Osteocyte (in vitro differentiated cells): Measurements from ENCODE around the gene MCM3AP. TPM values are rescaled to one million over a fixed set of nuclear protein-coding genes. Genes with fewer than 3 reads are reported as not detected.
A peak's percentile ranks its signal among the peaks of the same experiment; 100 is the strongest.

Experiments
- DNase-seq: peaks from one replicate; pipeline ENCODE4 v3.0.0; 2021; ENCODE audit warnings: mixed read lengths; ENCODE audit not compliant: unreplicated experiment; ENCODE audit errors: extremely low spot score
- H3K27ac Mint-ChIP-seq: one replicate; pipeline ENCODE4 v1.8.0; 2021; ENCODE audit warnings: mild to moderate bottlenecking, mixed read lengths; ENCODE audit not compliant: unreplicated experiment
- H3K27me3 Mint-ChIP-seq: one replicate; pipeline ENCODE4 v1.8.0; 2021; ENCODE audit warnings: mixed read lengths; ENCODE audit not compliant: unreplicated experiment
- H3K36me3 Mint-ChIP-seq: one replicate; pipeline ENCODE4 v1.8.0; 2021; ENCODE audit warnings: mixed read lengths; ENCODE audit not compliant: unreplicated experiment
- H3K4me1 Mint-ChIP-seq: one replicate; pipeline ENCODE4 v1.8.0; 2021; ENCODE audit warnings: mixed read lengths; ENCODE audit not compliant: unreplicated experiment
- H3K4me3 Mint-ChIP-seq: one replicate; pipeline ENCODE4 v1.8.0; 2021; ENCODE audit warnings: mild to moderate bottlenecking, moderate library complexity, mixed read lengths; ENCODE audit not compliant: unreplicated experiment
- H3K9me3 Mint-ChIP-seq: one replicate; pipeline ENCODE4 v1.8.0; 2021; ENCODE audit warnings: mixed read lengths; ENCODE audit not compliant: unreplicated experiment
- CTCF ChIP-seq: fragments of 200-600 bp; sonication (generic); IDR thresholded peaks from 2 replicates; pipeline ENCODE4 v1.5.0; 2021; ENCODE audit warnings: antibody characterized with exemption, mild to moderate bottlenecking, moderate library complexity
- total RNA-seq: library from RNA; stranded (reverse); gene quantifications from 2 replicates; pipeline ENCODE4 v1.2.1, GENCODE V29; 2021

Gene MCM3AP
- total RNA-seq, 1 donor from 2014 or later, result 105 TPM

GRCh38 chr21:46217511-46218196 lies 67.8 kb downstream of the MCM3AP start:
- no peaks in the 10 kb centered on the region for H3K9me3 Mint-ChIP-seq
- DNase-seq, result no peak
- H3K27me3 Mint-ChIP-seq, result no peaks in the 10 kb centered on the region
- H3K4me3 Mint-ChIP-seq, result no peak overlapping the region
- no peak overlapping the region for H3K27ac Mint-ChIP-seq
- peaks cover 23% of the 10 kb centered on the region for H3K36me3 Mint-ChIP-seq
- H3K4me1 Mint-ChIP-seq, result peaks cover 6% of the 10 kb centered on the region
- TF ChIP-seq CTCF, result no peak

- H3K9me3 Mint-ChIP-seq, result no peaks in the 10 kb centered on the region
Measured at GRCh38 chr21:46216132-46216747, 69.2 kb downstream of the MCM3AP start.

GRCh38 chr21:46215436-46216131 lies 69.8 kb downstream of the MCM3AP start:
- DNase-seq, result no peak
- Mint-ChIP-seq H3K27ac (peak overlapping the region; percentile 38), H3K36me3 (peaks cover 21% of the 10 kb centered on the region), H3K4me3 (no peak overlapping the region), H3K27me3 (no peaks in the 10 kb centered on the region), H3K9me3 (no peaks in the 10 kb centered on the region), H3K4me1 (peaks cover 6% of the 10 kb centered on the region)
- TF ChIP-seq CTCF, result no peak

More at GRCh38 chr21:46216132-46216747, 69.2 kb downstream of the MCM3AP start:
- Mint-ChIP-seq H3K4me3 (no peak overlapping the region), H3K4me1 (peaks cover 6% of the 10 kb centered on the region), H3K27me3 (no peaks in the 10 kb centered on the region), H3K36me3 (peaks cover 23% of the 10 kb centered on the region), H3K27ac (peak overlapping the region; percentile 38)
- no peak for DNase-seq
- no peak for TF ChIP-seq CTCF

GRCh38 chr21:46214478-46215340 lies 70.7 kb downstream of the MCM3AP start:
- no peak overlapping the region for H3K27ac Mint-ChIP-seq
- H3K27me3 Mint-ChIP-seq, result no peaks in the 10 kb centered on the region
- no peak overlapping the region for H3K4me3 Mint-ChIP-seq
- H3K9me3 Mint-ChIP-seq, result no peaks in the 10 kb centered on the region
- no peak for DNase-seq
- peaks cover 16% of the 10 kb centered on the region for H3K36me3 Mint-ChIP-seq
- peaks cover 6% of the 10 kb centered on the region for H3K4me1 Mint-ChIP-seq
- no peak for TF ChIP-seq CTCF
